PC-3 (cell line): ENCODE data around the gene MSL3.

Experiments
- CTCF ChIP-seq: fragments of 300-600 bp; sonication (generic); conservative IDR thresholded peaks from 2 replicates; pipeline ENCODE4 v1.5.1; 2017; ENCODE audit warnings: antibody characterized with exemption, low read depth, mild to moderate bottlenecking, low read length
- EZH2 ChIP-seq: fragments of 300-600 bp; sonication (generic); IDR thresholded peaks from one replicate; pipeline ENCODE4 v1.6.1; 2017; ENCODE audit warnings: antibody characterized with exemption, mild to moderate bottlenecking, low read length; ENCODE audit not compliant: unreplicated experiment
- EZH2phosphoT487 ChIP-seq: fragments of 300-600 bp; sonication (generic); IDR thresholded peaks from 2 replicates; pipeline ENCODE4 v1.6.1; 2018; ENCODE audit warnings: mild to moderate bottlenecking, antibody characterized with exemption, low read length, borderline replicate concordance

GRCh38 chrX:11759461-11760311 lies 1.6 kb downstream of the MSL3 start:
- TF ChIP-seq CTCF: no peak
- TF ChIP-seq EZH2: no peak
- TF ChIP-seq EZH2phosphoT487: no peak
